C4-2B (cell line): ENCODE data around the gene MID1.
A peak's percentile ranks its signal among the peaks of the same experiment; 100 is the strongest.

ENCODE experiments used
- H3K27ac ChIP-seq: fragments of 450-650 bp; 2 replicates; pipeline ENCODE4 v1.5.1; 2017
- ZFX ChIP-seq: fragments of 450-650 bp; IDR thresholded peaks from 2 replicates; pipeline ENCODE4 v1.6.1; 2017
- TF ChIP-seq, protein P1 (sequence below): fragments of 450-650 bp; conservative IDR thresholded peaks from 2 replicates; pipeline ENCODE4 v1.5.1; 2017; ENCODE audit warnings: mild to moderate bottlenecking

Gene MID1

DNA sequence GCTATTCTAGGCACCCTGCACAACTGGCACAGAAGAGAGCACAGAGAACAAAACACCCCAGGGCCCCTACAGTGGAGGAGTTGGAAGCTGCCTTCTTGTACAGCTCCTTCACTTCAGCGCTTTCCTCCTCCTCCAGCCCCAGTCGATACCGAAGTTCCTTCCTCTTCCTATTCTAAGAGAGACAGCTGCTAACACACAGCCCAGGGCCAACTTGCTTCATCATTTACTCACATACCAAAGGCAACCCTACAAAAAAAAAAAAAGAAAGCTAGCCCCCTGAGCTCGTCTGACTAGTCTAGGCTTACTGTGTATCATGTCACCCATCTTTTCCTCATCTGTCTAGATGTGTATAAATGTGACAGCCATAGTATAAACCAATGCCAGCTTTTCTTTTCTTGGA, 64.5 kb downstream of the MID1 start:
- TF ChIP-seq ZFX = no peak
- TF ChIP-seq, protein P1, sequence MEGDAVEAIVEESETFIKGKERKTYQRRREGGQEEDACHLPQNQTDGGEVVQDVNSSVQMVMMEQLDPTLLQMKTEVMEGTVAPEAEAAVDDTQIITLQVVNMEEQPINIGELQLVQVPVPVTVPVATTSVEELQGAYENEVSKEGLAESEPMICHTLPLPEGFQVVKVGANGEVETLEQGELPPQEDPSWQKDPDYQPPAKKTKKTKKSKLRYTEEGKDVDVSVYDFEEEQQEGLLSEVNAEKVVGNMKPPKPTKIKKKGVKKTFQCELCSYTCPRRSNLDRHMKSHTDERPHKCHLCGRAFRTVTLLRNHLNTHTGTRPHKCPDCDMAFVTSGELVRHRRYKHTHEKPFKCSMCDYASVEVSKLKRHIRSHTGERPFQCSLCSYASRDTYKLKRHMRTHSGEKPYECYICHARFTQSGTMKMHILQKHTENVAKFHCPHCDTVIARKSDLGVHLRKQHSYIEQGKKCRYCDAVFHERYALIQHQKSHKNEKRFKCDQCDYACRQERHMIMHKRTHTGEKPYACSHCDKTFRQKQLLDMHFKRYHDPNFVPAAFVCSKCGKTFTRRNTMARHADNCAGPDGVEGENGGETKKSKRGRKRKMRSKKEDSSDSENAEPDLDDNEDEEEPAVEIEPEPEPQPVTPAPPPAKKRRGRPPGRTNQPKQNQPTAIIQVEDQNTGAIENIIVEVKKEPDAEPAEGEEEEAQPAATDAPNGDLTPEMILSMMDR = no peak
- H3K27ac ChIP-seq = no peak overlapping the region

DNA sequence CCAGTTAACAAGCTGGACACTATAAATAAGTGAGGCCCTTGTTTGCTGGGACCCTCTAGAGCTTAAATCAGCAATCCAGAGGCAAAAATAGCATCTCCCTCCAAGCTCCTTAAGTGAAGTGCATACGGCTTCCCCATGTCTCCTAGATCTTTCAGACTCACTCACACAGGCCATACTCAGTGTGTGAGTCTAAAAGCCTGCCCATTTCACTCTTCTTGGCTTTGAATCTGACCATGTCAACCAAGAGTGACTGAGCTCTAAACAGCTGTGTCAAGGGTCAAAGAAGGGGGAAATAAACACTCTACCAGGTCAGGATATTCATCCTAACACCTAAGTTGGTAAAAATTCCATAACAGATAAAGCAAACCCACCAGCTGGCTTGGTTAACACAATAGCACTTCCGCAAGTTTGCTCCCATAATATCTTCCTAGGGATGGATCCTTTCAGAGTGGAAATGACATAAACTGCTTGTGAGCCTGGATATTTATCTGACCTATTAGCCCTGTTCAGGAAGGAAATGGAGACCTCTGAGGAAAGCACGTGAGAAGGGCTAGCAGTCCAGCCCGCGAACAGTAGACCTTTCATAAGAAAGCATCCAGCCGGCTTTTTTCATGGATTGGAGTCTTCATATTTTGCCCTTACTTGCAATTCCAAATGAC, 65.6 kb downstream of the MID1 start:
- TF ChIP-seq, protein P1 = no peak
- no peak for TF ChIP-seq ZFX
- H3K27ac ChIP-seq = no peak overlapping the region

DNA sequence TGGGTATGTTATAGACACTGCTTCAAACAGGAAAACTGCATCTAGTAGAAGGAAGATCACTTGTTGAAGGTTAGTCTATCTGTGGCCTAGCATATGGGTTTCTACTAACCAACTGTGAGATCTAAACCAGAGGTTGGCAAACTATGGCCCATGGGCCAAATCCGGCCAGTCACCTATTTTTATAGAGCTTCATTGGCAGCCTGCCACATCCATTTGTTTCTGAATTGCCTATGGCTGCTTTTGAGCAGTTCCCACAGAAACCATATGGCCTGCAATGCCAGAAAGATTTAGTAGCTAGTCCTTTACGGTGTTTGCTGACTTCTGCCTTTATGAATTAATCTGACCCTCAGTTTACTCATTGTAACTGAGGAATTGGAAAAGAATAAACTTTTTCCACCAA, 71.1 kb downstream of the MID1 start:
- no peak for TF ChIP-seq ZFX
- TF ChIP-seq, protein P1 = no peak

GRCh38 chrX:10548688-10549087, 71.7 kb downstream of the MID1 start:
- no peak for TF ChIP-seq ZFX
- TF ChIP-seq, protein P1 = no peak
- H3K27ac ChIP-seq = no peak overlapping the region

More for the DNA sequence above, 71.1 kb downstream of the MID1 start:
- peak overlapping the region; percentile 34; the same call in 1 of the 2 replicates for H3K27ac ChIP-seq

DNA sequence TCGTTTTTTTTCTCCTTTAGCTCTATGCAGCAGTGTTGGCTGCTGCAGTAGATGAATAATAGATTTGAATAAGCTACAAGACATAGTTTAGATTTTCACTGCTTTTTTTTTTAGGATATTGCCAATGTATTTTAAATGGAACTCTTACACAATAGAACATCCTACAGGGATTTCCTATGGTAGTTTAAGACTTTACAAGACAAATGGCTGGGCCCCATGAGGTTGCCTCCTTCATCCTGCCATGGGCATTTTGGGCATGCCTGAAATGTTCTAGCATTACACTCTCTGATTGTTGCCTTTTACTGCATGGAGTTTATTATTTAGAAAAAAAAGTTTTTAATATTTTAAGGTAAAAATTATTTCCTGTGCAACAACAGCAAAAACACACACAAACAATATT, 74.5 kb downstream of the MID1 start:
- TF ChIP-seq, protein P1 = no peak
- TF ChIP-seq ZFX = no peak
- H3K27ac ChIP-seq = no peak overlapping the region

DNA sequence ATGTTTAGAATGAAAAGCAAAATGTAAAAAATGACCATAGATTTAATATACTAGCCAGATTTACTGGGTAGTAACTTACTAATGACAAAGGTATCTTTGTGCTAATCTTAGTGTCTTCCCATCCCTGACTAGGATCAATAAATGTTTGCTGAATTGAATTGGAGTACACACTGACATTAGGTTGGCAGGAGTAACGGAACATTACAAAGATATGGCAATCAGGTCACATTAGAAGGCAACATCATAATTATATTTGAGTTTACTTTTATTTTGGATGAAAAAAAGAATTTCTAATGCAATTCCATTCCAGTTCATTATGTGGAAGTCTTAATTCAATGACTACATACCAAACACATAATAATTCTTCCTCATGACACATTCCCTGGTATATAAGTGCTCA, 77.8 kb downstream of the MID1 start:
- H3K27ac ChIP-seq = no peak overlapping the region
- no peak for TF ChIP-seq ZFX
- TF ChIP-seq, protein P1 = no peak

DNA sequence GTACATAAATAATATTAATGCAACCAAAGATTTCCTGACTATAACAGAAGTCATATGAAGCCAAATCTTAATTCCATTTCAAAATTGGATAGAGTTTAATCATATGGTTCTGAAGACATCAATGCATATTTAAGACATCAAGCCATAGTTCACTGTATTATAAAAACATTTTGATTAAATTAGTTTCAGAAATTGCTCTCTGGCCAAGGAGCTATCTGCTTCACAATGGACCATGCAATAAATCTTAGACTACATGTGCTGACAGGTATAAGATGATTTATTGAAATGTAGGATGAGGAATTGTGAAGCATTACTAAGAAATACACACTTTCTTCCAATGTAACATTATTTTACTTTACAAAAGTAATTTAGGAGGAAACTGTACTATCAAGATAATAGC, 81.6 kb downstream of the MID1 start:
- no peak for TF ChIP-seq ZFX
- TF ChIP-seq, protein P1 = no peak
- H3K27ac ChIP-seq = no peak overlapping the region
